Mammary epithelial cell (primary cell): ENCODE data around the gene CCDC85C.

Experiments
- EZH2 ChIP-seq: IDR thresholded peaks from 2 replicates; pipeline ENCODE4 v1.6.1; 2012; ENCODE audit warnings: low read length, inconsistent platforms, borderline replicate concordance
- TF ChIP-seq, protein P1 (sequence below), 2 donors: IDR thresholded peaks in 1 of 2; conservative IDR thresholded peaks in 1 of 2; 2 replicates each; pipeline ENCODE4 v1.5.1; 2011 to 2012; ENCODE audit warnings: inconsistent platforms in 2 of 2, low read length in 2 of 2, mild to moderate bottlenecking in 2 of 2, control low read depth in 1 of 2, low read depth in 1 of 2; ENCODE audit not compliant: insufficient read depth in 1 of 2; ENCODE audit errors: extremely low read depth in 1 of 2

DNA sequence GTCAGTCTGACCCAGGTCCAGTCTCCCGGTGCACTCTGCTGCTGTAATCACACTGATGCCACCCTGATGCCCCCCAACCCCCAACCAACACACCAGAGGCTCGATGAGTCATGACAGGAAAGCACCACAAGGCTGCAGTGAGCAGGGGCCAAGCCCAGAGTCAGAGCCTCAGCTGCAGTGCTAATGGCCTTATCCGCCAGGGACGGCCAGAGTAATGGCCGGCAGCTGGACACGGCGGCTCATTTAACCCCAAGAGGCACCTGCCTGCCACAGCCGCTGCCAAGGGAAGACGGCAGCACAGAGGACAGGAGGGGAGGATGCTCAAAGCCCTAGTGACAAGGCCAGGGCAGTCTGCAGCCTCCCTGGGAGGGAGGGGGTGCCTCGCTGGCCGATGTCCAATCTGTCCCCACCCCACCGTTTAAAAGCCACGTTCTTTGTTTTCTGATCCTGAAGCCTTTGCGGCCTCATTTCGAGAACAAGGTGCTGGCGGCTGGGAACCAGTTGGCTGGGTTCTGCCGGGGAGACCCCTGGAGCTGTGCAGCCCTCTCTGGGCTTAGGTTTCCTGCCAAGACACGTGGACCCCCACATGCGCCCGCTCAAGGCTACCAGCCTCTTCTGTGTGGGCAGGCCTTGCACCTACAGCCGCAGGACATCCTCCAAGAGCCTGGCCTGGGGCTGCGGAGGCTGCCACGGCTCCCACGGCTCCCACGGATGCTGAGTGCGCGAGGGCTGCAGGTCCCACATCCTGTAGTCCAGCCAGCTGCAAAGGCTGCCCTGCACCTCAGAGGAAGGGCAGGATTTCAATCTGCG lies 13.1 kb downstream of the CCDC85C start:
- TF ChIP-seq, protein P1, sequence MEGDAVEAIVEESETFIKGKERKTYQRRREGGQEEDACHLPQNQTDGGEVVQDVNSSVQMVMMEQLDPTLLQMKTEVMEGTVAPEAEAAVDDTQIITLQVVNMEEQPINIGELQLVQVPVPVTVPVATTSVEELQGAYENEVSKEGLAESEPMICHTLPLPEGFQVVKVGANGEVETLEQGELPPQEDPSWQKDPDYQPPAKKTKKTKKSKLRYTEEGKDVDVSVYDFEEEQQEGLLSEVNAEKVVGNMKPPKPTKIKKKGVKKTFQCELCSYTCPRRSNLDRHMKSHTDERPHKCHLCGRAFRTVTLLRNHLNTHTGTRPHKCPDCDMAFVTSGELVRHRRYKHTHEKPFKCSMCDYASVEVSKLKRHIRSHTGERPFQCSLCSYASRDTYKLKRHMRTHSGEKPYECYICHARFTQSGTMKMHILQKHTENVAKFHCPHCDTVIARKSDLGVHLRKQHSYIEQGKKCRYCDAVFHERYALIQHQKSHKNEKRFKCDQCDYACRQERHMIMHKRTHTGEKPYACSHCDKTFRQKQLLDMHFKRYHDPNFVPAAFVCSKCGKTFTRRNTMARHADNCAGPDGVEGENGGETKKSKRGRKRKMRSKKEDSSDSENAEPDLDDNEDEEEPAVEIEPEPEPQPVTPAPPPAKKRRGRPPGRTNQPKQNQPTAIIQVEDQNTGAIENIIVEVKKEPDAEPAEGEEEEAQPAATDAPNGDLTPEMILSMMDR (conservative IDR thresholded peaks at IDR 0.05 in 1 of 2, IDR thresholded peaks at IDR 0.05 in 1 of 2; ENCODE audit: extremely low read depth in 1 of 2, insufficient read depth in 1 of 2, low read depth in 1 of 2, low read length in 2 of 2), result no peak
- no peak for TF ChIP-seq EZH2
